Activated T-cell treated with anti-CD3 and anti-CD28 coated beads, Interleukin-2, amount 50 U/mL, for 24 hours (primary cell): ENCODE data around the gene CCR7.

Source experiments
- DNase-seq: peaks from one replicate; pipeline ENCODE4 v3.0.0-alpha.2; 2020
- H3K27ac Mint-ChIP-seq: 2 replicates; pipeline ENCODE4 v1.8.0; 2020; ENCODE audit warnings: mild to moderate bottlenecking, mixed read lengths
- H3K27me3 Mint-ChIP-seq: 2 replicates; pipeline ENCODE4 v1.8.0; 2020; ENCODE audit warnings: mixed read lengths
- H3K36me3 Mint-ChIP-seq: 2 replicates; pipeline ENCODE4 v1.8.0; 2020; ENCODE audit warnings: low read depth, mixed read lengths
- H3K4me1 Mint-ChIP-seq: 2 replicates; pipeline ENCODE4 v1.8.0; 2020; ENCODE audit warnings: low read depth, mixed read lengths
- H3K4me3 Mint-ChIP-seq: 2 replicates; pipeline ENCODE4 v1.8.0; 2020; ENCODE audit warnings: mild to moderate bottlenecking, moderate library complexity, mixed read lengths
- H3K9me3 Mint-ChIP-seq: 2 replicates; pipeline ENCODE4 v1.8.0; 2020; ENCODE audit warnings: mixed read lengths

The CCR7 gene

GRCh38 chr17:40541873-40542557 is 23.3 kb downstream of the CCR7 start:
- peaks cover 91% of the 10 kb centered on the region for H3K4me1 Mint-ChIP-seq
- no peak for DNase-seq
- no peaks in the 10 kb centered on the region for H3K36me3 Mint-ChIP-seq
- no peaks in the 10 kb centered on the region for H3K9me3 Mint-ChIP-seq
- peak overlapping the region; percentile 63 for H3K4me3 Mint-ChIP-seq
- no peaks in the 10 kb centered on the region for H3K27me3 Mint-ChIP-seq
- peak overlapping the region; percentile 98 for H3K27ac Mint-ChIP-seq

- no peaks in the 10 kb centered on the region for H3K27me3 Mint-ChIP-seq
- H3K4me1 Mint-ChIP-seq, result peaks cover 91% of the 10 kb centered on the region
- DNase-seq, result peak; percentile 82
- H3K9me3 Mint-ChIP-seq, result no peaks in the 10 kb centered on the region
- peak overlapping the region; percentile 98 for H3K27ac Mint-ChIP-seq
- peak overlapping the region; percentile 63 for H3K4me3 Mint-ChIP-seq
- H3K36me3 Mint-ChIP-seq, result no peaks in the 10 kb centered on the region
These were observed 24.0 kb downstream of the CCR7 start for GRCh38 chr17:40541060-40541872.

GRCh38 chr17:40540448-40540847 is 24.8 kb downstream of the CCR7 start:
- no peaks in the 10 kb centered on the region for H3K27me3 Mint-ChIP-seq
- no peaks in the 10 kb centered on the region for H3K36me3 Mint-ChIP-seq
- H3K9me3 Mint-ChIP-seq, result no peaks in the 10 kb centered on the region
- peak overlapping the region; percentile 63 for H3K4me3 Mint-ChIP-seq
- H3K4me1 Mint-ChIP-seq, result peaks cover 88% of the 10 kb centered on the region
- peak overlapping the region; percentile 98 for H3K27ac Mint-ChIP-seq
- peak; percentile 71 for DNase-seq

GRCh38 chr17:40539711-40540411 is 25.4 kb downstream of the CCR7 start:
- Mint-ChIP-seq H3K27ac (peak overlapping the region; percentile 98), H3K36me3 (no peaks in the 10 kb centered on the region)

GRCh38 chr17:40538936-40539705 is 26.2 kb downstream of the CCR7 start:
- DNase-seq, result peak; percentile 34
- Mint-ChIP-seq H3K36me3 (no peaks in the 10 kb centered on the region), H3K4me1 (peaks cover 94% of the 10 kb centered on the region), H3K27ac (peak overlapping the region; percentile 98), H3K9me3 (no peaks in the 10 kb centered on the region), H3K27me3 (no peaks in the 10 kb centered on the region), H3K4me3 (no peak overlapping the region)

More at GRCh38 chr17:40539711-40540411, 25.4 kb downstream of the CCR7 start:
- Mint-ChIP-seq H3K4me1 (peaks cover 90% of the 10 kb centered on the region), H3K27me3 (no peaks in the 10 kb centered on the region), H3K9me3 (no peaks in the 10 kb centered on the region), H3K4me3 (peak overlapping the region; percentile 63)
- DNase-seq, result no peak

GRCh38 chr17:40538019-40538935 is 27.0 kb downstream of the CCR7 start:
- Mint-ChIP-seq H3K4me3 (no peak overlapping the region), H3K9me3 (no peaks in the 10 kb centered on the region), H3K27ac (peak overlapping the region; percentile 34), H3K27me3 (no peaks in the 10 kb centered on the region), H3K36me3 (no peaks in the 10 kb centered on the region), H3K4me1 (peaks cover 95% of the 10 kb centered on the region)
- DNase-seq, result peak; percentile 38

GRCh38 chr17:40536295-40537171 is 28.7 kb downstream of the CCR7 start:
- H3K36me3 Mint-ChIP-seq, result peaks cover 3% of the 10 kb centered on the region
- H3K9me3 Mint-ChIP-seq, result no peaks in the 10 kb centered on the region
- peak overlapping the region; percentile 35 for H3K27ac Mint-ChIP-seq
- DNase-seq, result peak; percentile 28
- peaks cover 95% of the 10 kb centered on the region for H3K4me1 Mint-ChIP-seq
- no peaks in the 10 kb centered on the region for H3K27me3 Mint-ChIP-seq
- no peak overlapping the region for H3K4me3 Mint-ChIP-seq

- Mint-ChIP-seq H3K27me3 (no peaks in the 10 kb centered on the region), H3K27ac (peak overlapping the region; percentile 35), H3K4me1 (peaks cover 95% of the 10 kb centered on the region), H3K9me3 (no peaks in the 10 kb centered on the region), H3K4me3 (no peak overlapping the region), H3K36me3 (peaks cover 3% of the 10 kb centered on the region)
- peak; percentile 28 for DNase-seq
These were observed 29.4 kb downstream of the CCR7 start for GRCh38 chr17:40535924-40536294.

GRCh38 chr17:40535438-40535837 is 29.8 kb downstream of the CCR7 start:
- Mint-ChIP-seq H3K36me3 (peaks cover 3% of the 10 kb centered on the region), H3K9me3 (no peaks in the 10 kb centered on the region), H3K4me3 (no peak overlapping the region), H3K27ac (peak overlapping the region; percentile 15), H3K27me3 (no peaks in the 10 kb centered on the region), H3K4me1 (peaks cover 95% of the 10 kb centered on the region)
- DNase-seq, result no peak

- Mint-ChIP-seq H3K4me3 (no peak overlapping the region), H3K9me3 (no peaks in the 10 kb centered on the region), H3K36me3 (peaks cover 3% of the 10 kb centered on the region), H3K27me3 (no peaks in the 10 kb centered on the region), H3K4me1 (peaks cover 95% of the 10 kb centered on the region), H3K27ac (peak overlapping the region; percentile 55)
- peak; percentile 33 for DNase-seq
These were observed 30.7 kb downstream of the CCR7 start for GRCh38 chr17:40534371-40535189.

- Mint-ChIP-seq H3K27me3 (no peaks in the 10 kb centered on the region), H3K4me3 (peak overlapping the region; percentile 39), H3K27ac (peak overlapping the region; percentile 95), H3K36me3 (peaks cover 3% of the 10 kb centered on the region), H3K4me1 (peaks cover 93% of the 10 kb centered on the region), H3K9me3 (no peaks in the 10 kb centered on the region)
- peak; percentile 38 for DNase-seq
These were observed 31.4 kb downstream of the CCR7 start for GRCh38 chr17:40533896-40534295.
